Neural progenitor cell (in vitro differentiated cells): Measurements from ENCODE around the gene LOXL1. TPM values are rescaled to one million over a fixed set of nuclear protein-coding genes. Genes with fewer than 3 reads are reported as not detected.

ENCODE experiments used
- DNase-seq: peaks from one replicate; pipeline ENCODE4 v3.0.0-alpha.2; 2016; ENCODE audit warnings: low spot score
- H2AFZ ChIP-seq: fragments of 200-600 bp; sonication (generic); replicated peaks from 2 replicates; pipeline ENCODE4 v1.6.1; 2016; ENCODE audit warnings: antibody characterized with exemption
- H3F3A ChIP-seq: fragments of 200-600 bp; sonication (generic); 2 replicates; pipeline ENCODE4 v1.6.1; 2016; ENCODE audit warnings: antibody characterized with exemption, low read depth
- H3K27ac ChIP-seq: fragments of 200-600 bp; sonication (generic); 2 replicates; pipeline ENCODE4 v1.5.1; 2016; ENCODE audit warnings: mild to moderate bottlenecking
- H3K27me3 ChIP-seq: fragments of 200-600 bp; sonication (generic); 2 replicates; pipeline ENCODE4 v1.6.1; 2016; ENCODE audit warnings: mild to moderate bottlenecking, moderate library complexity
- H3K36me3 ChIP-seq: fragments of 200-600 bp; sonication (generic); 2 replicates; pipeline ENCODE4 v1.5.1; 2016
- H3K4me1 ChIP-seq: fragments of 200-600 bp; sonication (generic); 2 replicates; pipeline ENCODE4 v1.6.1; 2016; ENCODE audit warnings: mixed run types
- H3K4me2 ChIP-seq: fragments of 200-600 bp; sonication (generic); 2 replicates; pipeline ENCODE4 v1.6.1; 2016
- H3K4me3 ChIP-seq: fragments of 200-600 bp; sonication (generic); 2 replicates; pipeline ENCODE4 v1.5.1; 2016
- H3K79me2 ChIP-seq: fragments of 200-600 bp; sonication (generic); 2 replicates; pipeline ENCODE4 v1.6.1; 2016; ENCODE audit warnings: low read depth
- H3K9ac ChIP-seq: fragments of 200-600 bp; sonication (generic); 2 replicates; pipeline ENCODE4 v1.6.1; 2016
- H3K9me3 ChIP-seq: fragments of 200-600 bp; sonication (generic); 2 replicates; pipeline ENCODE4 v1.5.1; 2016; ENCODE audit warnings: low read depth
- H4K20me1 ChIP-seq: fragments of 200-600 bp; sonication (generic); 2 replicates; pipeline ENCODE4 v1.6.1; 2016; ENCODE audit warnings: low read depth
- H3K27ac Mint-ChIP-seq: 3 replicates; pipeline ENCODE4 v1.8.0; 2021; ENCODE audit warnings: mixed read lengths
- H3K27me3 Mint-ChIP-seq: 2 replicates; pipeline ENCODE4 v1.8.0; 2022; ENCODE audit warnings: low read depth, mild to moderate bottlenecking, inconsistent platforms, moderate library complexity, mixed read lengths; ENCODE audit not compliant: insufficient read depth
- H3K36me3 Mint-ChIP-seq: 3 replicates; pipeline ENCODE4 v1.8.0; 2021; ENCODE audit warnings: mixed read lengths
- H3K4me1 Mint-ChIP-seq: 3 replicates; pipeline ENCODE4 v1.8.0; 2021; ENCODE audit warnings: mixed read lengths
- H3K4me3 Mint-ChIP-seq: 3 replicates; pipeline ENCODE4 v1.8.0; 2021; ENCODE audit warnings: mild to moderate bottlenecking, moderate library complexity, mixed read lengths
- H3K9me3 Mint-ChIP-seq: 3 replicates; pipeline ENCODE4 v1.8.0; 2020; ENCODE audit warnings: mixed read lengths
- CTCF ChIP-seq: fragments of 200-600 bp; sonication (generic); IDR thresholded peaks from 2 replicates; pipeline ENCODE4 v1.5.1; 2017; ENCODE audit warnings: antibody characterized with exemption, mild to moderate bottlenecking
- EZH2 ChIP-seq: fragments of 200-600 bp; sonication (generic); IDR thresholded peaks from 2 replicates; pipeline ENCODE4 v1.6.1; 2017; ENCODE audit warnings: antibody characterized with exemption, mild to moderate bottlenecking, moderate library complexity
- EZH2phosphoT487 ChIP-seq: fragments of 200-600 bp; sonication (generic); IDR thresholded peaks from 2 replicates; pipeline ENCODE4 v1.6.1; 2017; ENCODE audit warnings: antibody characterized with exemption
- total RNA-seq: library from RNA; depleted of rRNA; stranded (reverse); fragments of >200 nt; gene quantifications from 2 replicates; pipeline ENCODE4 v1.2.3, GENCODE V29; 2015; ENCODE audit warnings: low replicate concordance

Gene LOXL1
- total RNA-seq, 1 donor from 2014 or later, result 5.3 TPM

- Histone ChIP-seq H3K27me3 (no peaks in the 10 kb centered on the region), H3K27ac (no peak overlapping the region), H3K9ac (no peak overlapping the region), H3K4me1 (peaks cover 8% of the 10 kb centered on the region), H3K9me3 (no peaks in the 10 kb centered on the region), H3K4me3 (no peak overlapping the region), H3K79me2 (no peaks in the 10 kb centered on the region), H4K20me1 (peaks cover 20% of the 10 kb centered on the region), H3K36me3 (no peaks in the 10 kb centered on the region), H3F3A (peaks cover 8% of the 10 kb centered on the region), H2AFZ (no peak overlapping the region), H3K4me2 (no peak overlapping the region)
- no peak for TF ChIP-seq CTCF
- no peak for TF ChIP-seq EZH2
- TF ChIP-seq EZH2phosphoT487, result no peak
- no peak overlapping the region for H3K27ac Mint-ChIP-seq
- H3K4me1 Mint-ChIP-seq, result peaks cover 35% of the 10 kb centered on the region
- H3K4me3 Mint-ChIP-seq, result no peak overlapping the region
- no peaks in the 10 kb centered on the region for H3K9me3 Mint-ChIP-seq
- H3K27me3 Mint-ChIP-seq, result peaks cover 9% of the 10 kb centered on the region
- no peak for DNase-seq
- H3K36me3 Mint-ChIP-seq, result no peaks in the 10 kb centered on the region
Observed at GRCh38 chr15:73952913-73953750, 26.9 kb downstream of the LOXL1 start.

GRCh38 chr15:73954188-73955145, 28.2 kb downstream of the LOXL1 start:
- no peaks in the 10 kb centered on the region for H3K9me3 ChIP-seq
- peaks cover 20% of the 10 kb centered on the region for H4K20me1 ChIP-seq
- H3K4me2 ChIP-seq, result no peak overlapping the region
- no peaks in the 10 kb centered on the region for H3K79me2 ChIP-seq
- peaks cover 8% of the 10 kb centered on the region for H3F3A ChIP-seq
- H3K36me3 ChIP-seq, result no peaks in the 10 kb centered on the region
- no peak overlapping the region for H3K9ac ChIP-seq
- Mint-ChIP-seq H3K9me3 (no peaks in the 10 kb centered on the region), H3K27ac (peak overlapping the region; percentile 17), H3K27me3 (peaks cover 10% of the 10 kb centered on the region), H3K36me3 (no peaks in the 10 kb centered on the region), H3K4me1 (peaks cover 31% of the 10 kb centered on the region), H3K4me3 (no peak overlapping the region)
- no peak overlapping the region for H3K27ac ChIP-seq
- TF ChIP-seq CTCF (no peak), EZH2 (no peak), EZH2phosphoT487 (no peak)
- no peak overlapping the region for H3K4me3 ChIP-seq
- H2AFZ ChIP-seq, result no peak overlapping the region
- H3K27me3 ChIP-seq, result no peaks in the 10 kb centered on the region
- peaks cover 8% of the 10 kb centered on the region for H3K4me1 ChIP-seq
- DNase-seq, result no peak

GRCh38 chr15:73955326-73955725, 29.1 kb downstream of the LOXL1 start:
- Mint-ChIP-seq H3K27ac (no peak overlapping the region), H3K9me3 (no peaks in the 10 kb centered on the region), H3K4me3 (no peak overlapping the region), H3K36me3 (no peaks in the 10 kb centered on the region), H3K4me1 (peaks cover 27% of the 10 kb centered on the region), H3K27me3 (peaks cover 8% of the 10 kb centered on the region)
- H3K27me3 ChIP-seq, result no peaks in the 10 kb centered on the region
- peaks cover 7% of the 10 kb centered on the region for H3F3A ChIP-seq
- H3K4me1 ChIP-seq, result peaks cover 8% of the 10 kb centered on the region
- peaks cover 17% of the 10 kb centered on the region for H4K20me1 ChIP-seq
- H3K9ac ChIP-seq, result no peak overlapping the region
- no peak overlapping the region for H3K4me3 ChIP-seq
- H3K27ac ChIP-seq, result no peak overlapping the region
- TF ChIP-seq EZH2, result no peak
- TF ChIP-seq EZH2phosphoT487, result no peak
- no peak for TF ChIP-seq CTCF
- no peak overlapping the region for H3K4me2 ChIP-seq
- no peaks in the 10 kb centered on the region for H3K9me3 ChIP-seq
- no peaks in the 10 kb centered on the region for H3K79me2 ChIP-seq
- DNase-seq, result no peak
- H3K36me3 ChIP-seq, result no peaks in the 10 kb centered on the region
- no peak overlapping the region for H2AFZ ChIP-seq
